Mucosa of stomach (tissue), 1 donor: ENCODE results near the gene HELZ2.
"Not testable (repeated sequence)": the region's sequence is repeated elsewhere in the genome, so short reads cannot be mapped to it uniquely, and the experiment has no call there.

Experiments used
- H3K27me3 ChIP-seq: one replicate; pipeline ENCODE4 v1.7.0; 2013; ENCODE audit warnings: mild to moderate bottlenecking, low read length; ENCODE audit not compliant: control insufficient read depth, insufficient read depth
- H3K36me3 ChIP-seq: one replicate; pipeline ENCODE4 v1.7.0; 2013; ENCODE audit warnings: low read length; ENCODE audit not compliant: control insufficient read depth, insufficient read depth
- H3K4me1 ChIP-seq: one replicate; pipeline ENCODE4 v1.7.0; 2013; ENCODE audit warnings: mild to moderate bottlenecking, low read length; ENCODE audit not compliant: control insufficient read depth, insufficient read depth
- H3K4me3 ChIP-seq: one replicate; pipeline ENCODE4 v1.7.0; 2013; ENCODE audit warnings: low read length
- H3K9ac ChIP-seq: one replicate; pipeline ENCODE4 v1.7.0; 2013; ENCODE audit warnings: mild to moderate bottlenecking, low read length, moderate library complexity
- H3K9me3 ChIP-seq: one replicate; pipeline ENCODE4 v1.7.0; 2013; ENCODE audit warnings: mild to moderate bottlenecking, low read length, moderate library complexity; ENCODE audit not compliant: control insufficient read depth
- donor health status: Pancreatic carcinoma.

Gene HELZ2

DNA sequence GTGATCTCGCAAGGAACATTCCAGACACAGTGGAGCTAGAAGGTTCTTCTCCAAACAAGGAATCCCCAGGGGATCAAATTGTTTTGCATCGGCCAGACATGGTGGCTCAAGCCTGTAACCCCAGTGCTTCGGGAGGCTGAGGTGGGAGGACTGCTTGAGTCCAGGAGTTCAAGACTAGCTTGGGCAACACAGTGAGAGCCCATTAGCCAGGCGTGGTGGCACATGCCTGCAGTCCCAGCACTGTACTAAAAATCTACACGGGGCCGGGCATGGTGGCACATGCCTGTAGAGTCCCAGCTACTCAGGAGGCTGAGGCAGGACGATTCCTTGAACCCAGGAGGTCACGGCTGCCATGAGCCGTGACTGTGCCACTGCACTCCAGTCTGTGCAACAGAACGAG is 37.6 kb upstream of the HELZ2 start:
- H3K36me3 ChIP-seq = no peaks in the 10 kb centered on the region
- no peaks in the 10 kb centered on the region for H3K9me3 ChIP-seq
- no peak overlapping the region for H3K9ac ChIP-seq
- H3K27me3 ChIP-seq = no peaks in the 10 kb centered on the region
- H3K4me3 ChIP-seq = no peak overlapping the region
- H3K4me1 ChIP-seq = no peaks in the 10 kb centered on the region

- no peak overlapping the region for H3K9ac ChIP-seq
- no peaks in the 10 kb centered on the region for H3K36me3 ChIP-seq
- no peaks in the 10 kb centered on the region for H3K4me1 ChIP-seq
- H3K9me3 ChIP-seq = no peaks in the 10 kb centered on the region
- no peak overlapping the region for H3K4me3 ChIP-seq
- H3K27me3 ChIP-seq = no peaks in the 10 kb centered on the region
Measured at GRCh38 chr20:63610581-63611435, 36.8 kb upstream of the HELZ2 start.

DNA sequence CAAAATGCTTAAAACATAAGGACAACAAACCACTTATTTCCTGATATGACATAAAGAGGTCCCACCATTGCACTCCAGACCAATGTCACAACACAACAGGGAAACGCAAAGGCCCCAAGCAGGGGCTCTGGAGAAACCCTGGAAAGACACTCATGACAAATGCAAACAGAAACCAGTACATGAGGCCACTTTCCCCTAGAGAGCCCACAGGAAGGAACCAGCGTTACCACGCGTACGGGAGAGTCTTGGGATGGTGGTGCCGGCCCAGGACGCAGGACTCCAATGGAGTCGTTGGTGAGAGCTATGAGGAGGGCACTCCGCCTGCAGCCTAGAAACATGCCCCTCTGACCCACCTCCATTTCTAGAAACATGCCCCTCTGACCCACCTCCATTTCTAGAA is 32.6 kb upstream of the HELZ2 start:
- H3K4me3 ChIP-seq = no peak overlapping the region
- H3K36me3 ChIP-seq = peaks cover 9% of the 10 kb centered on the region
- no peak overlapping the region for H3K9ac ChIP-seq
- no peaks in the 10 kb centered on the region for H3K9me3 ChIP-seq
- no peaks in the 10 kb centered on the region for H3K27me3 ChIP-seq
- H3K4me1 ChIP-seq = no peaks in the 10 kb centered on the region

GRCh38 chr20:63602321-63602720 is 28.3 kb upstream of the HELZ2 start:
- H3K9me3 ChIP-seq = no peaks in the 10 kb centered on the region
- peaks cover 9% of the 10 kb centered on the region for H3K36me3 ChIP-seq
- no peaks in the 10 kb centered on the region for H3K27me3 ChIP-seq
- no peaks in the 10 kb centered on the region for H3K4me1 ChIP-seq
- no peak overlapping the region for H3K9ac ChIP-seq
- no peak overlapping the region for H3K4me3 ChIP-seq

DNA sequence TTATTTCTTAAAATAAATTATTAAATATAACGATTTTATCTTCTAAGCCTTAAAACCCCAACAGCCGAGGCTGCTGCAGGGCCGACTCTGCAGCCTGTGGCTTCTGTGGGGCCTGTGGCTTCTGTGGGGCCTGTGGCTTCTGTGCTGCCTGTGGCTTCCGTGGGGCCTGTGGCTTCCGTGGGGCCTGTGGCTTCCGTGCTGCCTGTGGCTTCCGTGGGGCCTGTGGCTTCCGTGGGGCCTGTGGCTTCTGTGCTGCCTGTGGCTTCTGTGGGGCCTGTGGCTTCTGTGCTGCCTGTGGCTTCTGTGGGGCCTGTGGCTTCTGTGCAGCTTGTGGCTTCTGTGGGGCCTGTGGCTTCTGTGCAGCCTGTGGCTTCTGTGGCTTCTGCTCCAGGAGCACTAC is 27.6 kb upstream of the HELZ2 start:
- not testable (repeated sequence) for H3K4me1 ChIP-seq, H3K36me3 ChIP-seq, H3K27me3 ChIP-seq, H3K9me3 ChIP-seq, H3K4me3 ChIP-seq, H3K9ac ChIP-seq

DNA sequence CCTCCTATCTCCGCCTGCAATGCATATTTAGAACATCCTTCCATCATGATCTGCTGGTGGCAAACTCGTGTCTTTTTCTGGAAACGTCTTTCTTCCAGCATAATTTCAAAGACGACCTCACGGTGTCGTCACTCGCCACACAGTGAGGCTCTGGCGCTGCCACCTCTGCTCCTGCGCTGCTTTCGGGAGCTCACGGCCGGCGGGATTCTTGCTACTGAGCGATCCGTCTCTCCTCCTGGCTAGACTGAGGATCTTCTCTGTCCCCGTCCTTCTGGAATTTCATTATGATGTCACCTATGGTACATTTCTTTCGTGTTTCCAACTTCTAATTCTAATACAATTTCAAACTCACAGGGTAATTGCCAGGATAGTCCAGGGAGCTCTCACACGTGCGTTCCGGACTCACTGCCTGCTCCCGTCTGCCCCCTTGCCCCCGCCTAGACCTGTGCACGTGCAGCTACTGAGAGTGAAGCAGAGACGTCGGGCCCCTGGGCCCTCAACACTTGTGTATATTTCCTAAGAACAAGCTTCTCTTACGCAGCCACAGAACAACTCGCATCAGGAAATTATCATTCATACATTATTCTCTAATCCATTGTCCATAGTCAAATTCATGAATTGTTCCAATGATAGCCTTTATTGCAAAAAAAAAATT is 25.5 kb upstream of the HELZ2 start:
- H3K9me3 ChIP-seq = no peaks in the 10 kb centered on the region
- H3K9ac ChIP-seq = no peak overlapping the region
- peaks cover 9% of the 10 kb centered on the region for H3K36me3 ChIP-seq
- no peaks in the 10 kb centered on the region for H3K27me3 ChIP-seq
- H3K4me1 ChIP-seq = no peaks in the 10 kb centered on the region
- no peak overlapping the region for H3K4me3 ChIP-seq

DNA sequence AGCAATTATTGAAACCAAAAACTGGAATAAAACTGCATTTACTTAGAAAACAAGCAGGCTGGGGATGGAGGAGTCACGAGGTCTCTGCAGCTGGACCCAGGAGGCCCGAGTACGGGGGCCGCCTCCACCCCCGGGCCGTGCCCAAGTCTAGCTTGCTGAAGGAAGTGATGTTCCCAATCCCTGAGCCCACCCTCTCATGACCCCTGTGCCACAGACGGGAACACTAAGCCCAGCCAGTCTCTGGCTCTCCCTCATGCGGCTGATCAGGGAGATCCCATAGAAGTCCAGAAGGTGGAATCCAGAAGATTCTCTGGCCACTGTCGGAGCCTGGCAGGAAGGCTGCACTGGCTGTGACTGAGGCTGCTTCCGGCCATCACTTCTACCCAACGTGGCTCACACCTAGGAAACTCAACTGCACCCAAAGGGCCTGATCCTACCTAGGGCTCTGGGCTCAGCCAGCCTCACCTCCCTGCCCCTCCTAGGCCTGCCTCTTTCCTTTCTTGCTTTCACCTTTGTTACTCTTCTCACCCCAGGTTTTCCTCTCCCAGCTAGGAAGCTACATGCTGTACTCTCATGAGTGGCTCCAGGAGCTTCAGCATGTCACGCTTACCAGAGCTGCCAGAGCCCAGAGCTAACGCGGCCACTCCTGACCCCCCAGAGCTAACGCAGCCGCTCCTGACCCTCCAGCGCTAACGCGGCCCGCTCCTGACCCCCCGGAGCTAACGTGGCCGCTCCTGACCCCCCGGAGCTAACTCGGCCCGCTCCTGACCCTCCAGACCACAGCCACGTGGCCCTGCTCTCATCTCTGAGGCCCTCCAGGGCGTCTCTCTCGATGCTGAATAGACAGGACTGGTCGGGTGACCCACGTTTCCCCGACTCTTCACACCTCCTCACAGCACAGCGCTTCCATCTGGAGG is 24.7 kb upstream of the HELZ2 start:
- H3K27me3 ChIP-seq = no peaks in the 10 kb centered on the region
- no peak overlapping the region for H3K4me3 ChIP-seq
- H3K4me1 ChIP-seq = no peaks in the 10 kb centered on the region
- no peaks in the 10 kb centered on the region for H3K9me3 ChIP-seq
- H3K9ac ChIP-seq = no peak overlapping the region
- H3K36me3 ChIP-seq = peaks cover 9% of the 10 kb centered on the region

- Histone ChIP-seq H3K4me3 (no peak overlapping the region), H3K9ac (no peak overlapping the region), H3K27me3 (no peaks in the 10 kb centered on the region), H3K36me3 (peaks cover 9% of the 10 kb centered on the region), H3K9me3 (no peaks in the 10 kb centered on the region), H3K4me1 (no peaks in the 10 kb centered on the region)
Measured at GRCh38 chr20:63597651-63598478, 23.8 kb upstream of the HELZ2 start.

DNA sequence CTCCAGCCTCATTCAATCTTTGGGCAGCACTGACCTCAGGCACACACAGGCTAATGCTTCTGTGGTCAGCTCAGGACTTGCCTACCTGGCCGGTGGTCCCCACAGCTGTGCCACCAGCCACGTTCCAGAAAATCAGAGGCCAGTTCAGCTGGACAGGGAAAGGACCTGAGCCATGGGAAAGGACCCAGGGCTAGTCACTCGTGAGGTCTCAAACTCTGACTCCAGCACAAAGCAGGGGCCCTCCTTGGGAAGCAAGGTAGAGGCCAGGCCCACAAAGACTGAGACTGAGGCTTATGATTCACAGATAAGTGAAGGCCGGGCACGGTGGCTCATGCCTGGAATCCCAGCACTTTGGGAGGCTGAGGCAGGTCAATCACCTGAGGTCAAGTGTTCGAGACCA is 22.4 kb upstream of the HELZ2 start:
- Histone ChIP-seq H3K36me3 (no peaks in the 10 kb centered on the region), H3K4me3 (no peak overlapping the region), H3K27me3 (no peaks in the 10 kb centered on the region), H3K4me1 (no peaks in the 10 kb centered on the region), H3K9me3 (no peaks in the 10 kb centered on the region), H3K9ac (no peak overlapping the region)

GRCh38 chr20:63595416-63596127 is 21.5 kb upstream of the HELZ2 start:
- no peaks in the 10 kb centered on the region for H3K36me3 ChIP-seq
- no peaks in the 10 kb centered on the region for H3K27me3 ChIP-seq
- no peaks in the 10 kb centered on the region for H3K4me1 ChIP-seq
- H3K9me3 ChIP-seq = no peaks in the 10 kb centered on the region
- no peak overlapping the region for H3K4me3 ChIP-seq
- H3K9ac ChIP-seq = no peak overlapping the region

DNA sequence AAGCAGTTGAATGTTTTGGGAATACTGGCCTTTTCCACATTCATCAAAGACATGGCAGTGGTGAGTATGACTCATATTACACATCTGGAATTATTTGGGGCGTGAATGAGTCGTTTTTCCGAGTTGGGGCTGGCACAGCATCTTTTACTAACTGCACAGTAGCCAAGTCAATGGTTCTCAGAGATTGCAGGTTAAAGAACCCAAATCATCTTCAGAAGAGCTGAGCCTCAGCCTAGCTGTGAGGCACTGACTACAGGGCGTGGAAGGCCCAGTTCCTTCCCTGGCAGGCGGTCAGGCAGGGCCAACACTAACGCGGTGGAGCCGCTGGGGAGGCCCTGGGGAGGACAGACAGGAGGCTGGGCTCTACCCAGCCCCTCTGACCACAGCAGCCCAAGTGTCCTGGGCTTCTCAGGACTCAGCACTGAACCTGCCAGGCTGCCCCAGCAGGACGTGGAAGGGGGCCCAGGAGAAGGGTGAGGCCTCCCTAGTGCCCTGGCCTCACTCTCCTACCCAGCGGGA is 20.1 kb upstream of the HELZ2 start:
- Histone ChIP-seq H3K9ac (no peak overlapping the region), H3K4me1 (no peaks in the 10 kb centered on the region), H3K27me3 (no peaks in the 10 kb centered on the region), H3K4me3 (no peak overlapping the region), H3K9me3 (no peaks in the 10 kb centered on the region), H3K36me3 (no peaks in the 10 kb centered on the region)
